ENCODE results near the gene ANKMY2. TPM values are rescaled to one million over a fixed set of nuclear protein-coding genes. Genes with fewer than 3 reads are reported as not detected.

The ANKMY2 gene
- total and polyA plus RNA-seq, 7 donors, result 11.9 to 21.1 (median 16.4) TPM

GRCh38 chr7:16609842-16610450, 35.6 kb downstream of the ANKMY2 start:
- DNase-seq, result no peak
- intact Hi-C loops (cut with DNase I), result loop anchor here (10.0 kb wide), 1 partner anchor 305 kb away; no protein-coding TSS in a partner anchor
- Histone ChIP-seq H3K4me3 (no peak overlapping the region), H3K36me3 (peaks cover 0 to 70% (median 15%) of the 10 kb centered on the region in 4 donors), H3K27ac (no peak overlapping the region), H3K4me1 (peaks cover 0 to 6% (median 0%) of the 10 kb centered on the region in 4 donors), H3K9me3 (no peaks in the 10 kb centered on the region), H3K27me3 (no peaks in the 10 kb centered on the region)
- 28 to 62% methylated on average over 4 of the region's 4 CpGs for WGBS, 2 donors
- TF ChIP-seq POLR2A (IDR thresholded peaks at IDR 0.05) (no peak), POLR2AphosphoS5 (IDR thresholded peaks at IDR 0.05) (no peak), EP300 (IDR thresholded peaks at IDR 0.05) (no peak), CTCF (IDR thresholded peaks at IDR 0.05) (no peak)

DNA sequence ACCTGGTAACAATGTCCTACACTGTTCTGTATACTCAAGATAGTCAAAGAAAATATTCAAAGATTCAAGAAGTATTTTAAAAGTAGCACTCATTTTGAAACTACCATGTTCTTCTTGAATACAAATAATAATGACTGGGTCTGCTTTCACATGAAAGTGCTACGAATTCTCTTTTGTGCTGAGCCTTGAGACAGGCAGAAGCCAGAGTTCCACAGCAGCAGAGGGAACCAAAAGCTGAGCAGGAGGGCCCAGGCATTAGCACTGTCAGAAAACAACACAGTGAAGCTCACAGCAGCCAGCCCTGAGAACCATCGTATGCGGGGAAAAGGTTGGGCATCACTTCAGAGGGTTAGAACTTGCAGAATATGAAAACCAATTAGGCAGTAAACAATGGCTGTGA, 38.9 kb downstream of the ANKMY2 start:
- 58 to 82% methylated on average over 3 of the region's 3 CpGs for WGBS, 2 donors
- Histone ChIP-seq H3K27me3 (no peaks in the 10 kb centered on the region), H3K4me3 (no peak overlapping the region), H3K36me3 (peaks cover 0 to 77% (median 23%) of the 10 kb centered on the region in 4 donors), H3K9me3 (no peaks in the 10 kb centered on the region), H3K4me1 (peaks cover 0 to 6% (median 0%) of the 10 kb centered on the region in 4 donors), H3K27ac (peak overlapping the region in 2 of 4 donors; percentile 5 to 13)
- TF ChIP-seq EP300 (IDR thresholded peaks at IDR 0.05) (no peak), POLR2AphosphoS5 (IDR thresholded peaks at IDR 0.05) (no peak), POLR2A (IDR thresholded peaks at IDR 0.05) (no peak), CTCF (IDR thresholded peaks at IDR 0.05) (no peak)
- intact Hi-C loops (cut with DNase I), result loop anchor here (10.0 kb wide), 1 partner anchor 308 kb away; no protein-coding TSS in a partner anchor
- DNase-seq, result no peak

DNA sequence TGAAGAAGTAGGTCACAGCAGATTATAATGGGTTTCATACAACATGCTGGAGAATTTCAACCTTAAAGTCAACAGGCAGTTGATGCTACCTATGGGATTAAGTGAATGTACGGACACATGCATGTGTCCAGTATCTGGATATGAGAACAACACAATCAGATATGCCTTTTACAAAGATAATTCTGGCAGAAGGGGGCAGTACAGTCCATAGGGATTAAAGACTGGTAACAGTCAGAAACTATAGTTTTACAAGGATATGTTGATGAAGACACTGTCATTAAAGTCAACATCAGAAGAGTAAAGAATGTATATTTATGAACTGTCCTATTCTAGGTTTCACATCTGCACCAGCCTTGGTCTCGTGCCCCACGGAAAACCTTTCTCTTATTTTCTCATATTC, 41.5 kb downstream of the ANKMY2 start:
- Histone ChIP-seq H3K9me3 (no peaks in the 10 kb centered on the region), H3K27me3 (no peaks in the 10 kb centered on the region), H3K27ac (no peak overlapping the region), H3K4me3 (no peak overlapping the region), H3K4me1 (peaks cover 0 to 6% (median 0%) of the 10 kb centered on the region in 4 donors), H3K36me3 (peaks cover 0 to 85% (median 20%) of the 10 kb centered on the region in 4 donors)
- no peak for DNase-seq
- intact Hi-C loops (cut with DNase I), result loop anchor here (10.0 kb wide), 1 partner anchor 311 kb away; no protein-coding TSS in a partner anchor
- TF ChIP-seq EP300 (IDR thresholded peaks at IDR 0.05) (no peak), CTCF (IDR thresholded peaks at IDR 0.05) (no peak), POLR2AphosphoS5 (IDR thresholded peaks at IDR 0.05) (no peak), POLR2A (IDR thresholded peaks at IDR 0.05) (no peak)
- 73 to 92% methylated on average over 3 of the region's 3 CpGs for WGBS, 2 donors

GRCh38 chr7:16603633-16604032, 41.9 kb downstream of the ANKMY2 start:
- peaks cover 0 to 6% (median 0%) of the 10 kb centered on the region in 4 donors for H3K4me1 ChIP-seq
- no peaks in the 10 kb centered on the region for H3K9me3 ChIP-seq
- DNase-seq, result no peak
- H3K4me3 ChIP-seq, result no peak overlapping the region
- H3K36me3 ChIP-seq, result peaks cover 0 to 82% (median 18%) of the 10 kb centered on the region in 4 donors
- H3K27me3 ChIP-seq, result no peaks in the 10 kb centered on the region
- no peak overlapping the region for H3K27ac ChIP-seq
- TF ChIP-seq POLR2A (IDR thresholded peaks at IDR 0.05), result no peak
- TF ChIP-seq EP300 (IDR thresholded peaks at IDR 0.05), result no peak
- no peak for TF ChIP-seq POLR2AphosphoS5 (IDR thresholded peaks at IDR 0.05)
- TF ChIP-seq CTCF (IDR thresholded peaks at IDR 0.05), result no peak
- intact Hi-C loops (cut with DNase I), result loop anchor here (10.0 kb wide), 1 partner anchor 311 kb away; no protein-coding TSS in a partner anchor

Measured in sigmoid colon (tissue), 7 donors.